Measurements from ENCODE around the gene RASGEF1C. TPM values are rescaled to one million over a fixed set of nuclear protein-coding genes. Genes with fewer than 3 reads are reported as not detected.

Gene RASGEF1C
- total and polyA plus RNA-seq, 10 of the 15 experiments (the other 5 are each of a cell fraction or from before 2014, with no cell fraction given): not detected

DNA sequence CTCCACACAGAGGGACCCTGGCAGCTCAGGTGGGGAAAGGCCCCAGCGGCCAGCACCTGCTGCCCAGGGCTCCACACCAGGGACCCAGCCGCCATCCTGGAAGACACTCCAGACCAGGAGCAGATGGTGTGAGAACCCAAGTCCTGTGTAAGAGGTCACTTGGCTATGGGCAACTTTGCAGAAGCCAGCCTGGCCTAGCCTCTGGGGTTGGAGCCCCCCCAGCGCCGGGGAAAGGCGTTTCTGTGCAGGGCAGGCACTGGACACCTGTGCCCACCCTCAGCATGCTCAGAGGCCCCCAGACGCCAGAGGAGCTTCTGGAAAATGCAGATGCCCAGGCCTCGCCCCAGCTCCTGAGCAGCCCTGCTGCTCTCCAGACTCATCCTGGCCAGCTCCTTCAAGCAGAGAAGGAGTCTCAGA, 34.0 kb downstream of the RASGEF1C start:
- intact Hi-C loops (cut with micrococcal nuclease; ENCODE audit: unreplicated experiment) (no loop called here), in situ Hi-C loops (cut with MboI) (no loop called here)
- H3K4me1 ChIP-seq (ENCODE audit: control insufficient read depth, insufficient read depth, low read length): no peaks in the 10 kb centered on the region
- TF ChIP-seq, protein P1, sequence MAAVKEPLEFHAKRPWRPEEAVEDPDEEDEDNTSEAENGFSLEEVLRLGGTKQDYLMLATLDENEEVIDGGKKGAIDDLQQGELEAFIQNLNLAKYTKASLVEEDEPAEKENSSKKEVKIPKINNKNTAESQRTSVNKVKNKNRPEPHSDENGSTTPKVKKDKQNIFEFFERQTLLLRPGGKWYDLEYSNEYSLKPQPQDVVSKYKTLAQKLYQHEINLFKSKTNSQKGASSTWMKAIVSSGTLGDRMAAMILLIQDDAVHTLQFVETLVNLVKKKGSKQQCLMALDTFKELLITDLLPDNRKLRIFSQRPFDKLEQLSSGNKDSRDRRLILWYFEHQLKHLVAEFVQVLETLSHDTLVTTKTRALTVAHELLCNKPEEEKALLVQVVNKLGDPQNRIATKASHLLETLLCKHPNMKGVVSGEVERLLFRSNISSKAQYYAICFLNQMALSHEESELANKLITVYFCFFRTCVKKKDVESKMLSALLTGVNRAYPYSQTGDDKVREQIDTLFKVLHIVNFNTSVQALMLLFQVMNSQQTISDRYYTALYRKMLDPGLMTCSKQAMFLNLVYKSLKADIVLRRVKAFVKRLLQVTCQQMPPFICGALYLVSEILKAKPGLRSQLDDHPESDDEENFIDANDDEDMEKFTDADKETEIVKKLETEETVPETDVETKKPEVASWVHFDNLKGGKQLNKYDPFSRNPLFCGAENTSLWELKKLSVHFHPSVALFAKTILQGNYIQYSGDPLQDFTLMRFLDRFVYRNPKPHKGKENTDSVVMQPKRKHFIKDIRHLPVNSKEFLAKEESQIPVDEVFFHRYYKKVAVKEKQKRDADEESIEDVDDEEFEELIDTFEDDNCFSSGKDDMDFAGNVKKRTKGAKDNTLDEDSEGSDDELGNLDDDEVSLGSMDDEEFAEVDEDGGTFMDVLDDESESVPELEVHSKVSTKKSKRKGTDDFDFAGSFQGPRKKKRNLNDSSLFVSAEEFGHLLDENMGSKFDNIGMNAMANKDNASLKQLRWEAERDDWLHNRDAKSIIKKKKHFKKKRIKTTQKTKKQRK (IDR thresholded peaks at IDR 0.05; ENCODE audit: low read depth, low read length): no peak
- TF ChIP-seq, protein P2, sequence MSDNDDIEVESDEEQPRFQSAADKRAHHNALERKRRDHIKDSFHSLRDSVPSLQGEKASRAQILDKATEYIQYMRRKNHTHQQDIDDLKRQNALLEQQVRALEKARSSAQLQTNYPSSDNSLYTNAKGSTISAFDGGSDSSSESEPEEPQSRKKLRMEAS (IDR thresholded peaks at IDR 0.05; ENCODE audit: low read depth, low read length): no peak
- TF ChIP-seq ZNF384 (IDR thresholded peaks at IDR 0.05; ENCODE audit: borderline replicate concordance, low read depth, low read length): no peak
- TF ChIP-seq, protein P3, sequence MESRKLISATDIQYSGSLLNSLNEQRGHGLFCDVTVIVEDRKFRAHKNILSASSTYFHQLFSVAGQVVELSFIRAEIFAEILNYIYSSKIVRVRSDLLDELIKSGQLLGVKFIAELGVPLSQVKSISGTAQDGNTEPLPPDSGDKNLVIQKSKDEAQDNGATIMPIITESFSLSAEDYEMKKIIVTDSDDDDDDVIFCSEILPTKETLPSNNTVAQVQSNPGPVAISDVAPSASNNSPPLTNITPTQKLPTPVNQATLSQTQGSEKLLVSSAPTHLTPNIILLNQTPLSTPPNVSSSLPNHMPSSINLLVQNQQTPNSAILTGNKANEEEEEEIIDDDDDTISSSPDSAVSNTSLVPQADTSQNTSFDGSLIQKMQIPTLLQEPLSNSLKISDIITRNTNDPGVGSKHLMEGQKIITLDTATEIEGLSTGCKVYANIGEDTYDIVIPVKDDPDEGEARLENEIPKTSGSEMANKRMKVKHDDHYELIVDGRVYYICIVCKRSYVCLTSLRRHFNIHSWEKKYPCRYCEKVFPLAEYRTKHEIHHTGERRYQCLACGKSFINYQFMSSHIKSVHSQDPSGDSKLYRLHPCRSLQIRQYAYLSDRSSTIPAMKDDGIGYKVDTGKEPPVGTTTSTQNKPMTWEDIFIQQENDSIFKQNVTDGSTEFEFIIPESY (IDR thresholded peaks at IDR 0.05): no peak
- no peak for TF ChIP-seq ZNF274 (IDR thresholded peaks at IDR 0.05; ENCODE audit: insufficient read depth, insufficient read length)
- no peak for TF ChIP-seq BRCA1 (IDR thresholded peaks at IDR 0.05; ENCODE audit: low read depth, low read length)
- ChIA-PET POLR2A (no interaction called here), SMC1A (ENCODE audit: uncharacterized antibody, unreplicated experiment) (interaction anchor here (0.5 to 0.6 kb wide), 2 partner anchors 10 to 137 kb away, joined by 3 read pairs; no protein-coding TSS in a partner anchor), CTCF (no interaction called here), RAD21 (ENCODE audit: unreplicated experiment) (no interaction called here)
- H3K27me3 ChIP-seq (replicated peaks in 1 of 2; ENCODE audit: control insufficient read depth in 2 of 2, insufficient read depth in 2 of 2, low read length in 1 of 2): no peaks in the 10 kb centered on the region; a peak in 1 of 4 replicates
- WGBS (ENCODE audit: insufficient coverage, insufficient replicate concordance, low lambda C conversion rate, missing lambda C conversion rate): 14% methylated on average over 7 of the region's 7 CpGs
- no peaks in the 10 kb centered on the region for H4K20me1 ChIP-seq (ENCODE audit: control insufficient read depth, insufficient read depth)
- H3K79me2 ChIP-seq (ENCODE audit: control insufficient read depth, insufficient read depth, low read length): no peaks in the 10 kb centered on the region
- H3K9me3 ChIP-seq (replicated peaks; ENCODE audit: control insufficient read depth, insufficient read depth, low read length): no peaks in the 10 kb centered on the region
- no peak overlapping the region for H3K27ac ChIP-seq (ENCODE audit: control insufficient read depth, insufficient read depth)
- H3K4me3 ChIP-seq: no peak overlapping the region
- ATAC-seq: no peak
- FAIRE-seq: no peak
- no peak for DNase-seq (ENCODE audit: low read depth, low spot score)
- H2AFZ ChIP-seq (ENCODE audit: control insufficient read depth, low read depth, low read length): no peak overlapping the region
- no peak overlapping the region for H3K9ac ChIP-seq (ENCODE audit: control insufficient read depth, insufficient read depth, low read length)
- BruUV-seq (replicated peaks): no TSS peak
- H3K4me2 ChIP-seq (ENCODE audit: control insufficient read depth, insufficient read depth): no peak overlapping the region
- no peaks in the 10 kb centered on the region for H3K36me3 ChIP-seq (ENCODE audit: control insufficient read depth in 2 of 2, insufficient read depth in 2 of 2, low read length in 1 of 2)

Data from GM12878 (cell line).